Measurements from ENCODE around the gene CCBE1. TPM values are rescaled to one million over a fixed set of nuclear protein-coding genes. Genes with fewer than 3 reads are reported as not detected.

CCBE1 gene
- total RNA-seq, 1 donor = 35.3 TPM

DNA sequence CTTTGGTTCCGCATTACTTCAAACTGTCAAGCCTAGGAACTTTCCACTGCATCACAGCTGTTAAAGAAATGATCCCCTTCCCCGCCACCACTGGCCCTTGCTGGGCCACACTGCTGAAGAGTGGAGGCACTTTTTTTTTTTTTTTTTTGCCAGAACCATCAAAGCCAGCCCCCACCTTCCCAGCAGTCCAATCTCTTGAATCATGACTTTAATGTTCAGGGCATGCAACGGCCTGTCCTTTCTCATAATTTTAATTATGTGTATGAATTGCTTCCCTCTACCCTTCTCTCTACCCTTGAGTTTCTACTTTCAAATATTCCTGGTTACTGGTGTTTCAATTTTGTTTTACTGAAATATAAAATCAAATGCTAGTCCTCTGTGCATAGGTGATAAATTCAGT, 236.1 kb downstream of the CCBE1 start:
- TF ChIP-seq, protein P1, sequence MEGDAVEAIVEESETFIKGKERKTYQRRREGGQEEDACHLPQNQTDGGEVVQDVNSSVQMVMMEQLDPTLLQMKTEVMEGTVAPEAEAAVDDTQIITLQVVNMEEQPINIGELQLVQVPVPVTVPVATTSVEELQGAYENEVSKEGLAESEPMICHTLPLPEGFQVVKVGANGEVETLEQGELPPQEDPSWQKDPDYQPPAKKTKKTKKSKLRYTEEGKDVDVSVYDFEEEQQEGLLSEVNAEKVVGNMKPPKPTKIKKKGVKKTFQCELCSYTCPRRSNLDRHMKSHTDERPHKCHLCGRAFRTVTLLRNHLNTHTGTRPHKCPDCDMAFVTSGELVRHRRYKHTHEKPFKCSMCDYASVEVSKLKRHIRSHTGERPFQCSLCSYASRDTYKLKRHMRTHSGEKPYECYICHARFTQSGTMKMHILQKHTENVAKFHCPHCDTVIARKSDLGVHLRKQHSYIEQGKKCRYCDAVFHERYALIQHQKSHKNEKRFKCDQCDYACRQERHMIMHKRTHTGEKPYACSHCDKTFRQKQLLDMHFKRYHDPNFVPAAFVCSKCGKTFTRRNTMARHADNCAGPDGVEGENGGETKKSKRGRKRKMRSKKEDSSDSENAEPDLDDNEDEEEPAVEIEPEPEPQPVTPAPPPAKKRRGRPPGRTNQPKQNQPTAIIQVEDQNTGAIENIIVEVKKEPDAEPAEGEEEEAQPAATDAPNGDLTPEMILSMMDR (IDR thresholded peaks at IDR 0.05; ENCODE audit: insufficient read depth, low read length) = no peak
- no peak overlapping the region for H3K4me3 ChIP-seq (ENCODE audit: low read depth, low read length)
- DNase-seq (ENCODE audit: low read depth) = no peak

DNA sequence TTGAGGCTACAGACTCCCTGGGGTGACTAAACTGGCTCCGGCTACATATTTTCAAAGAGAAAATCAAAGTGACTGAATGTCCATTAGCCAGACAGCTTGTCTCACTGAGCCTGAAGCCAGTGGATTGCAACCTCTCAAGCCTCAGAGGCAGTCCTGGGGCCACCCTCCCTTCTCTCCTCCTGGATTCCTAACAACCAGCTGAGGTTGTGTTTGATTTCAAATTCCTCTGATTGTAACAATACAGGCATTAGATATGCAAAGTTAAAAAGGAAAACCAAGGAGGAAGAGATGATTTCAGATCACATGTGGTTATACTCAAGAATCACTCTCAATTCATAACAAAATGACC, 237.2 kb downstream of the CCBE1 start:
- peak; percentile 66 for DNase-seq (ENCODE audit: low read depth)
- no peak overlapping the region for H3K4me3 ChIP-seq (ENCODE audit: low read depth, low read length)
- TF ChIP-seq, protein P1 (IDR thresholded peaks at IDR 0.05; ENCODE audit: insufficient read depth, low read length) = no peak

DNA sequence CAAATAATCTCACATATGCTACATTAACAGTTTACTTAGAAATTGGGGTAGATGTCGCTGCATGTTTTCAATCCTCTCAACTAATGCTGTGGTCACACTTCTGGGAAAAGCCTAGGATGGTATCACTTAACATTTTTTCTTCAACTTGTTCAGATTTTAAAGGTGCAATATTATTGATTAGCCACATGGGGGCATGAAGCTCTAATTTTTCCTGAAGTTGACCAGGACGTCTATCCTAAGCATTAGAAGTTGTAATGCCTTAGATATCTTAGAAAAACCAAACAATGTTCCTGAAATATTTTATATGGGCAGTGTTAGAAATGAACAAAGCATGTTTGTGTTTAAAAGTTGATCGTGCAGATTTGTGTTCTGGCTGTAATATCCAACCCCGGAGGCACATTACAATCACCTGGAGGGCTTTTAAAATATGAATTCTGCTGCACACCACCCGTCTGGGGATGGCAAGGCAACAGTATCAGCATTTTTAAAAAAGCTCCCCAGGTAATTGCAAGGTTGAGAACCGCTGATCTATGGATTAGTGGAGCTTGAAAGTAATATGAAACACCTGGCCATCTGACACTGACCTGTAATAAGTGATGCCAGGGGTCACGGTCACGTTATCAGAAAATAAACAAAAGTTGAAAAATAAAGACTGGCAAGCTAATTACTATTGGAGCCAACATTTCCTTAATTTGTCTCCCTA, 237.7 kb downstream of the CCBE1 start:
- TF ChIP-seq, protein P1 (IDR thresholded peaks at IDR 0.05; ENCODE audit: insufficient read depth, low read length) = peak; percentile 59
- DNase-seq (ENCODE audit: low read depth) = peak; percentile 89

DNA sequence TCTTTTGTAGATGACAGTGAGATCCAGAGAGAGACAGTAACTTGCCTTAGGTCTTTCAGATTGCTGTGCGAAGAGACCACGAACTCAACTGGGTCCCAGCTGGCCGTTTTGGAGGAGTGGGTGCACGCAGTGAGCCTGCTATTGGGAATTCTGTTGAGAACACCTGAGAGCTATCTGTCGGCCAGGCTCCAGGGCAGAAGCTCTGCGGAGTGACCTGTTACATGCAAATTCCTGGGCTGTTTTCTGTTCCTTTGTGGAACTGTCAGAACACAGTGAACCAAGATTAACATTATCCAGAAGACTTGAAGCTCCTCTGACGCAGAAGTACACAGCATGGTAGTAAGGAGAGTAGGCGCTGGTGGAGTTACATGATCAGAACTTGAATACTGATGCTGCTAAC, 238.6 kb downstream of the CCBE1 start:
- TF ChIP-seq, protein P1 (IDR thresholded peaks at IDR 0.05; ENCODE audit: insufficient read depth, low read length) = no peak
- peak; percentile 10 for DNase-seq (ENCODE audit: low read depth)
- H3K4me3 ChIP-seq (ENCODE audit: low read depth, low read length) = no peak overlapping the region

More for the DNA sequence above, 237.7 kb downstream of the CCBE1 start:
- H3K4me3 ChIP-seq (ENCODE audit: low read depth, low read length) = no peak overlapping the region

DNA sequence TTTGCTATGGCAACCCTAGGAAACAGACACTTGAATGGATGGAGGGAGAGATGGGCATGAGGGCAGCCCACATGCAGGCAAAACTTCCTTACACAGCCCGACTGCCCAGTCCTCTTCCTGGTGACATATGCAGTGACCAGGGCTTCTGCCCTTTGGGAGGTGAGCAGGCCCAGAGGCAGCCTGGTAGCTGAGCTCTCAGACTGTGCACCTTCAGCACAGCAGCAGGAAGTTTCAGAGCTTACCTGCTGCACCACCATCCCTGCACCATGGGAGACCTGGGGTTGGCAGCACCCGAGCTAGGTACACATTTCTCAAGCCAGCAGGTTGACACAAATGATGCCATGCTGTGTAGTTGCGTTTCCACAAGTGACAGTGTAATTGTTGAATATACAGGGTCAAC, 240.6 kb downstream of the CCBE1 start:
- TF ChIP-seq, protein P1 (IDR thresholded peaks at IDR 0.05; ENCODE audit: insufficient read depth, low read length) = no peak
- DNase-seq (ENCODE audit: low read depth) = no peak
- H3K4me3 ChIP-seq (ENCODE audit: low read depth, low read length) = no peak overlapping the region

DNA sequence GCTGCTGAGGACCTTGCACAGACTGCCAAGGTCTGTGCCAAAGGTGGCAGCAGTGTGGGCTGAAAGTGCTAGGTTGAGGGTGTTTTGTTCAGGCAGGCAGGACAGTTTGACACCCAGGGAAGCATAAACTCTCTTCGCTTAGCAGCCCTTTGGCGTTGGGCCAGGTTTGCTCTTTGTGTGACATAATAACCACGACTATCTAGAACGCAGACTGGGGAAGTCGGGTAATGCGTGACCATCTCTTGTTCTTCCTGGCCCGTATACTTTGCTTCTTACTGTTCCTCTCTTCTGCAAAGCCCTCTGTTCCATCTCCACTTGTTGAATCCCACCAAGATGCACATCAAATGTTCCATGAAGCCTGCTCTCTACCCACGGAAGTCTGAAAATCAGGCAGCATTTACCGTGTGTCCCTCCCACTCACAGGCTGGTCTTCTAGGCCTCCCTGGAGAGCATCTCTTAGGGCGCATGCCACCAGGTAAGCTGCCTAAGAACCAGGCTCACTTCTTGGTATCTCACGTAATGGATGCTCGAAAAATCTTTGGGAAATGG, 241.4 kb downstream of the CCBE1 start:
- no peak for DNase-seq (ENCODE audit: low read depth)

More for the DNA sequence above, 241.4 kb downstream of the CCBE1 start:
- H3K4me3 ChIP-seq (ENCODE audit: low read depth, low read length) = no peak overlapping the region
- TF ChIP-seq, protein P1 (IDR thresholded peaks at IDR 0.05; ENCODE audit: insufficient read depth, low read length) = no peak

Measured in fibroblast of the aortic adventitia (primary cell).